ENCODE data around the gene CD101.

DNA sequence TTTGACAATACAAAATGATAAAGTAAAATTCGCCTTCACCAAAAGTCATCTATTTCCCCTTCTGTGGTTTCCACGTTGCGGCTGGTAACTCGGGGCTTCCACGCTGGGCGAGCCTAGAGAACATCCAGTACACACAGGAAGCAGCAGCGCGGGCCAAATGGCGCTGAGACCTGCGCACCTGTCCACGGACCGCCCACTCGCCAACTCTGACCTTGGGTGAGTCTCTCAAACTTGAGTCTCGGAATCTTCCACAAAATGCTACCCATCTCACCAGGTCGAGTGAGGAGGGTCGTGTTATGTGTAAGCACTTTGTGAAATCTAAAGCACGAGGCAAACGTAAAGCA, 57.7 kb downstream of the CD101 start:
- TF ChIP-seq, protein P1, sequence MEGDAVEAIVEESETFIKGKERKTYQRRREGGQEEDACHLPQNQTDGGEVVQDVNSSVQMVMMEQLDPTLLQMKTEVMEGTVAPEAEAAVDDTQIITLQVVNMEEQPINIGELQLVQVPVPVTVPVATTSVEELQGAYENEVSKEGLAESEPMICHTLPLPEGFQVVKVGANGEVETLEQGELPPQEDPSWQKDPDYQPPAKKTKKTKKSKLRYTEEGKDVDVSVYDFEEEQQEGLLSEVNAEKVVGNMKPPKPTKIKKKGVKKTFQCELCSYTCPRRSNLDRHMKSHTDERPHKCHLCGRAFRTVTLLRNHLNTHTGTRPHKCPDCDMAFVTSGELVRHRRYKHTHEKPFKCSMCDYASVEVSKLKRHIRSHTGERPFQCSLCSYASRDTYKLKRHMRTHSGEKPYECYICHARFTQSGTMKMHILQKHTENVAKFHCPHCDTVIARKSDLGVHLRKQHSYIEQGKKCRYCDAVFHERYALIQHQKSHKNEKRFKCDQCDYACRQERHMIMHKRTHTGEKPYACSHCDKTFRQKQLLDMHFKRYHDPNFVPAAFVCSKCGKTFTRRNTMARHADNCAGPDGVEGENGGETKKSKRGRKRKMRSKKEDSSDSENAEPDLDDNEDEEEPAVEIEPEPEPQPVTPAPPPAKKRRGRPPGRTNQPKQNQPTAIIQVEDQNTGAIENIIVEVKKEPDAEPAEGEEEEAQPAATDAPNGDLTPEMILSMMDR (IDR thresholded peaks at IDR 0.05 in 2 of 3, conservative IDR thresholded peaks at IDR 0.05 in 1 of 3; ENCODE audit: borderline replicate concordance in 1 of 3, insufficient read depth in 1 of 3, low read depth in 2 of 3, low read length in 2 of 3) = no peak
- TF ChIP-seq RAD21 (IDR thresholded peaks at IDR 0.05; ENCODE audit: low read depth) = no peak
